Ramos (cell line): ENCODE results near the gene TCF4.

ENCODE experiments used
- in situ Hi-C: fragments of 300-500 bp; cut with MboI; formaldehyde crosslinking; loops from one replicate; pipeline ENCODE4 v1.14.3; 2022; ENCODE audit warnings: low sequenced_read_pairs; ENCODE audit not compliant: unreplicated experiment

TCF4 gene

DNA sequence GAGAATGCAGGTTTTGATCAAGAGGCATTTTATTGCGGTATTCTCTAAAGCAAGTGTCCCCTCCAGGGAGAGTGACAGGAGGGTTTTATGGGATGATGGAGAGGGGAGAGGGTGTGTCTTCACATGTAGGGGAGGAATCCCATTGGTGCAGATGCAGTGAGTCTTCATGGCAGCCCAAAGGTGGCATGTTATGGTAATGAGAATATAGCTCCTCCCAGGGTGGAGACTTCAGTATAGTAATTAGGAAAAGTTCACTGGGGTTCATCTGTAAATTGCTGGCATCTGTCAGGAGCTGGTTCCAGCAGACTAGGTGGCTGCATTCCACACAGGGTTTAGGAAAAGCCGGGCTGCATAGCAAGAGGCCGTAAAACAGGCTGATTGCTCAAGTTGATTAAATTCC lies 398.0 kb downstream of the TCF4 start:
- in situ Hi-C loops = no loop called here

GRCh38 chr18:55186588-55186987 lies 401.4 kb downstream of the TCF4 start:
- in situ Hi-C loops = no loop called here

DNA sequence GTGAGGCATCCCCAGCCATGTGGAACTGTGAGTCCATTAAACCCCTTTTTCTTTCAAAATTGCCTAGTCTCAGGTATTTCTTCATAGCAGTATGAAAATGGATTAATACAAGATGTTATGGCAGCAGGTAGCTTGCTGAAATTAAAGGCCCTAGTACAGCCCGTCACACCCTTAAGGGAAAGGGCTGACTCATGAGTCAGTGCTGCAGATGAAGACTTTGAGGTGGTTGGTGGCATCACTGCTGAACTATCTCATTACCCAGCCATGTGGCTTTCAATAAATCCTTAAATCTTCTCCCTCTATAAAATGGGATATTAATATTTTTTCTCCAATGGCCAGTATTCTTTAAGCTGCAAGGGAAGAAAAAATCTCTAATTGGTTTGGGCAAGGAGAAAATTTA lies 402.6 kb downstream of the TCF4 start:
- in situ Hi-C loops = no loop called here

DNA sequence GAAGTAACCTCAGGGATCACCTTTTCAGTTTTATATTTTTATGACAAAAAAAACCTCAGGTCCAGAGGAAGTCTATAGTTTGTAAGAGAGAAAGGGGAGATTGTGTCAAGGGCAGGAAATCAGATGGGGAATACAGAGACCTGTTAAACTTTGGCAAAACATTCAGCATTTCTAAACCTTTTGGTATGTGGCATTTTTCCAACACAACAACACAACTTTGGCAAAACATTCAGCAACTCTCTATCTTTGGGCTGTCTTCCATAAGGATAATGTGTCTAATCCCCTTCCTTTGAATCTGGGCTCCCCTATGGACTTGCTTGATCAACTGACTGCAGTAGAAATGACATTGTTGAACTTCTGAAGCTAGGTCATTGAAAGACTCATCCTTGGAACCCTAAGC lies 408.2 kb downstream of the TCF4 start:
- in situ Hi-C loops = no loop called here

- in situ Hi-C loops = no loop called here
These were observed 408.6 kb downstream of the TCF4 start for GRCh38 chr18:55179425-55179824.

- in situ Hi-C loops = no loop called here
These were observed 414.7 kb downstream of the TCF4 start for GRCh38 chr18:55173291-55173690.
